Central memory CD4-positive, alpha-beta T cell (primary cell): ENCODE measurements around the gene IL20RB.

Experiments
- DNase-seq: peaks from one replicate; pipeline ENCODE4 v3.0.0; 2022

The IL20RB gene

GRCh38 chr3:137041686-137042085, 83.9 kb downstream of the IL20RB start:
- DNase-seq: no peak

- DNase-seq: no peak
Measured at GRCh38 chr3:137046747-137047146, 89.0 kb downstream of the IL20RB start.

- no peak for DNase-seq
Measured at GRCh38 chr3:137047240-137047639, 89.5 kb downstream of the IL20RB start.

- no peak for DNase-seq
Measured at GRCh38 chr3:137050281-137050680, 92.5 kb downstream of the IL20RB start.

- DNase-seq: no peak
Measured at GRCh38 chr3:137052298-137052697, 94.5 kb downstream of the IL20RB start.
